K562 (cell line): ENCODE results near the gene CCDC9. TPM values are rescaled to one million over a fixed set of nuclear protein-coding genes. Genes with fewer than 3 reads are reported as not detected.

ENCODE experiments used
- DNMT1 ChIP-seq: fragments of 450-650 bp; IDR thresholded peaks from 2 replicates; pipeline ENCODE4 v1.6.1; 2016; ENCODE audit warnings: antibody characterized with exemption, mild to moderate bottlenecking
- KDM4B ChIP-seq, 2 experiments: fragments of 450-650 bp in 1 of 2; sonication (generic) in 1 of 2; IDR thresholded peaks; 2 replicates each; pipeline ENCODE4 v1.6.1; 2016 to 2017; ENCODE audit warnings: borderline replicate concordance in 2 of 2, antibody characterized with exemption in 1 of 2, low read depth in 1 of 2, mild to moderate bottlenecking in 1 of 2
- POLR2AphosphoS5 ChIP-seq: IDR thresholded peaks from 2 replicates; pipeline ENCODE4 v1.6.1; 2011; ENCODE audit warnings: mild to moderate bottlenecking, low read depth, low read length, moderate library complexity; ENCODE audit not compliant: control insufficient read depth, insufficient read depth
- STAT5B ChIP-seq: fragments of 250-450 bp; sonication (Bioruptor Pico); IDR thresholded peaks from 2 replicates; pipeline ENCODE4 v1.8.0; 2021; ENCODE audit warnings: mild to moderate bottlenecking, inconsistent platforms
- ZNF263 ChIP-seq: sonication (generic); formaldehyde crosslinking; IDR thresholded peaks from 2 replicates; pipeline ENCODE4 v1.8.0; 2022; ENCODE audit warnings: mild to moderate bottlenecking, missing genetic modification reagents, borderline replicate concordance
- ZNF589 ChIP-seq: fragments of 200-800 bp; sonication (Bioruptor generic); IDR thresholded peaks from 2 replicates; pipeline ENCODE4 v1.6.1; 2016; ENCODE audit warnings: low read depth, missing genetic modification characterization, missing compliant biosample characterization
- polyA plus RNA-seq, 8 experiments: library from polyadenylated mRNA; depleted of rRNA in 4 of 8; stranded (reverse) in 5 of 8; unstranded in 3 of 8; fragments of >200 nt; fragmentation: Nextera tagmentation in 2 of 8; fragmentation: Illumina TruSeq in 1 of 8; extraction: Ambion mirVana in 2 of 8; extraction: Trizol in 1 of 8; gene quantifications; 2 replicates each; pipeline versions ENCODE4 v1.2.1 to v1.2.3, GENCODE V29; 2011 to 2014; ENCODE audit warnings: inconsistent platforms in 1 of 8, missing spikeins in 1 of 8
- total RNA-seq, 7 experiments: library from RNA; depleted of rRNA in 6 of 7; stranded (reverse); fragments of >200 nt in 6 of 7; fragmentation: Illumina TruSeq in 2 of 7; extraction: Trizol in 2 of 7; gene quantifications; 2 replicates each; pipeline versions ENCODE4 v1.2.1 to v1.2.3, GENCODE V29; 2011 to 2021; ENCODE audit warnings: low replicate concordance in 1 of 7
- TF ChIP-seq, protein P1 (sequence below): sonication (generic); formaldehyde crosslinking; IDR thresholded peaks from 2 replicates; pipeline ENCODE4 v1.8.0; 2022; ENCODE audit warnings: mild to moderate bottlenecking, missing genetic modification reagents
- TF ChIP-seq, protein P2 (sequence below), 2 experiments: fragments of 450-650 bp in 1 of 2; sonication (generic) in 1 of 2; formaldehyde crosslinking; conservative IDR thresholded peaks; 2 replicates each; pipeline versions ENCODE4 v1.4.0 to v1.8.1; 2020 to 2022; ENCODE audit warnings: mild to moderate bottlenecking in 1 of 2, missing genetic modification reagents in 1 of 2
- TF ChIP-seq, protein P3 (sequence below): fragments of 450-650 bp; IDR thresholded peaks from 2 replicates; pipeline ENCODE4 v1.6.1; 2014; ENCODE audit warnings: low read depth, mild to moderate bottlenecking, moderate library complexity, borderline replicate concordance
- TF ChIP-seq, protein P4 (sequence below): sonication (generic); formaldehyde crosslinking; IDR thresholded peaks from 2 replicates; pipeline ENCODE4 v1.8.0; 2022; ENCODE audit warnings: mild to moderate bottlenecking, missing genetic modification reagents
- TF ChIP-seq, protein P5 (sequence below): sonication (generic); formaldehyde crosslinking; IDR thresholded peaks from 2 replicates; pipeline ENCODE4 v1.9.0; 2022; ENCODE audit warnings: mild to moderate bottlenecking, missing genetic modification reagents
- TF ChIP-seq, protein P6 (sequence below), 2 experiments: fragments of 450-650 bp in 1 of 2; sonication (generic) in 1 of 2; formaldehyde crosslinking in 1 of 2; IDR thresholded peaks in 1 of 2; conservative IDR thresholded peaks in 1 of 2; 2 replicates each; pipeline versions ENCODE4 v1.6.1 to v1.8.1; 2016 to 2023; ENCODE audit warnings: mild to moderate bottlenecking in 2 of 2, moderate library complexity in 2 of 2, inconsistent platforms in 1 of 2, missing genetic modification reagents in 1 of 2
- TF ChIP-seq, protein P7 (sequence below): sonication (generic); formaldehyde crosslinking; IDR thresholded peaks from 2 replicates; pipeline ENCODE4 v1.8.0; 2022; ENCODE audit warnings: missing genetic modification reagents, mild to moderate bottlenecking, borderline replicate concordance

CCDC9 gene
- total and polyA plus RNA-seq, 9 of the 15 experiments (the other 6 are each of a cell fraction or from before 2014, with no cell fraction given): 0.23 to 38.6 (median 8.4) TPM

DNA sequence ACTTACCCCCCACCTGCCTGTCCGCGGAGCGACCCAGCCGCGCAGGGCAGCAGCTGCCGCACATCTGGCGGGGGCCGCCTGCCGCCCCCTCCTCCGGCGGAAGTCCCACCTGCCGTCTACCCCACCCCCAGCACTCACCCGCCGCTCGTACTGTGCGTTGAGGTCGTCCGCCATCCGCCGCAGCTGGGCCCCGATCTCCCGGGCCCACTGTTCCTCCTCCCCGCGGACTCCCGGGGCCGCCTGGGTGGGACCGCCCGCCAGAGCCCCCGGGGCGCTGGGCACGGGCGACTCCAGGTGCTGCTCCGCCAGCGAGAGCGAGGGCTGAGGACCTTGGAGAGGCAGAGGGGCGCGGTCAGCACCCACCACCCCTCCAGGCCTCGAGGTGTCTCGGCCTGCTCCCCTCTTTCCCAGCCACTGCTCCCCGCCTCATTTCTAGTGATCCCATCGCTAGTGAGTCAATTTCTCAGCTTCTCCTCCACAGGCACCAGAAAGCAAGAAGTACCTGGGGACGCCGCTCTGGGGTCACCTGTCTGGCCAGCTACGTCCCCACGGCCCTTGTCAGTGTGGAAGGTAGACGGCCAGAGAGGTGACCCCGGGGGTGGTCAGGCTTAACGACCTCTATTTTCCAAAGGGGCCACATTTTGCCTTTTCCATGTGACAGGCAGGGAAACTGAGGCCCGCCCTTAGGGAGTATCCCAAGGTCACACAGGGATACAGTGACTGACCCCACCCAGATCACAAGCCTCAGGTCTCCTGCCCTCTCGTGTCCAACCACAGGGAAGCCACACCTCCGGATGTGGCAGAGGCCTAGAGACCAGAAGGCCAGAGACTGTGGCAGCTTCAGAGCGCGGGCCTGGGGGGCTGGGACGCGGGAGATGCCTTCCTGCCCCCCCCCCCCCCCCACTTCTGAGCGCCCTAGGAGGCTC is 29.6 kb upstream of the CCDC9 start (continued):
- peak; percentile 62 for TF ChIP-seq ZNF589 (CRISPR knock-in tag)
- TF ChIP-seq, protein P1, sequence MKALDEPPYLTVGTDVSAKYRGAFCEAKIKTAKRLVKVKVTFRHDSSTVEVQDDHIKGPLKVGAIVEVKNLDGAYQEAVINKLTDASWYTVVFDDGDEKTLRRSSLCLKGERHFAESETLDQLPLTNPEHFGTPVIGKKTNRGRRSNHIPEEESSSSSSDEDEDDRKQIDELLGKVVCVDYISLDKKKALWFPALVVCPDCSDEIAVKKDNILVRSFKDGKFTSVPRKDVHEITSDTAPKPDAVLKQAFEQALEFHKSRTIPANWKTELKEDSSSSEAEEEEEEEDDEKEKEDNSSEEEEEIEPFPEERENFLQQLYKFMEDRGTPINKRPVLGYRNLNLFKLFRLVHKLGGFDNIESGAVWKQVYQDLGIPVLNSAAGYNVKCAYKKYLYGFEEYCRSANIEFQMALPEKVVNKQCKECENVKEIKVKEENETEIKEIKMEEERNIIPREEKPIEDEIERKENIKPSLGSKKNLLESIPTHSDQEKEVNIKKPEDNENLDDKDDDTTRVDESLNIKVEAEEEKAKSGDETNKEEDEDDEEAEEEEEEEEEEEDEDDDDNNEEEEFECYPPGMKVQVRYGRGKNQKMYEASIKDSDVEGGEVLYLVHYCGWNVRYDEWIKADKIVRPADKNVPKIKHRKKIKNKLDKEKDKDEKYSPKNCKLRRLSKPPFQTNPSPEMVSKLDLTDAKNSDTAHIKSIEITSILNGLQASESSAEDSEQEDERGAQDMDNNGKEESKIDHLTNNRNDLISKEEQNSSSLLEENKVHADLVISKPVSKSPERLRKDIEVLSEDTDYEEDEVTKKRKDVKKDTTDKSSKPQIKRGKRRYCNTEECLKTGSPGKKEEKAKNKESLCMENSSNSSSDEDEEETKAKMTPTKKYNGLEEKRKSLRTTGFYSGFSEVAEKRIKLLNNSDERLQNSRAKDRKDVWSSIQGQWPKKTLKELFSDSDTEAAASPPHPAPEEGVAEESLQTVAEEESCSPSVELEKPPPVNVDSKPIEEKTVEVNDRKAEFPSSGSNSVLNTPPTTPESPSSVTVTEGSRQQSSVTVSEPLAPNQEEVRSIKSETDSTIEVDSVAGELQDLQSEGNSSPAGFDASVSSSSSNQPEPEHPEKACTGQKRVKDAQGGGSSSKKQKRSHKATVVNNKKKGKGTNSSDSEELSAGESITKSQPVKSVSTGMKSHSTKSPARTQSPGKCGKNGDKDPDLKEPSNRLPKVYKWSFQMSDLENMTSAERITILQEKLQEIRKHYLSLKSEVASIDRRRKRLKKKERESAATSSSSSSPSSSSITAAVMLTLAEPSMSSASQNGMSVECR (CRISPR knock-in tag): peak; percentile 64
- TF ChIP-seq POLR2AphosphoS5: peak; percentile 77
- TF ChIP-seq, protein P2, sequence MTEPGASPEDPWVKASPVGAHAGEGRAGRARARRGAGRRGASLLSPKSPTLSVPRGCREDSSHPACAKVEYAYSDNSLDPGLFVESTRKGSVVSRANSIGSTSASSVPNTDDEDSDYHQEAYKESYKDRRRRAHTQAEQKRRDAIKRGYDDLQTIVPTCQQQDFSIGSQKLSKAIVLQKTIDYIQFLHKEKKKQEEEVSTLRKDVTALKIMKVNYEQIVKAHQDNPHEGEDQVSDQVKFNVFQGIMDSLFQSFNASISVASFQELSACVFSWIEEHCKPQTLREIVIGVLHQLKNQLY (CRISPR knock-in tag; conservative IDR thresholded peaks at IDR 0.05): no peak
- TF ChIP-seq, protein P3, sequence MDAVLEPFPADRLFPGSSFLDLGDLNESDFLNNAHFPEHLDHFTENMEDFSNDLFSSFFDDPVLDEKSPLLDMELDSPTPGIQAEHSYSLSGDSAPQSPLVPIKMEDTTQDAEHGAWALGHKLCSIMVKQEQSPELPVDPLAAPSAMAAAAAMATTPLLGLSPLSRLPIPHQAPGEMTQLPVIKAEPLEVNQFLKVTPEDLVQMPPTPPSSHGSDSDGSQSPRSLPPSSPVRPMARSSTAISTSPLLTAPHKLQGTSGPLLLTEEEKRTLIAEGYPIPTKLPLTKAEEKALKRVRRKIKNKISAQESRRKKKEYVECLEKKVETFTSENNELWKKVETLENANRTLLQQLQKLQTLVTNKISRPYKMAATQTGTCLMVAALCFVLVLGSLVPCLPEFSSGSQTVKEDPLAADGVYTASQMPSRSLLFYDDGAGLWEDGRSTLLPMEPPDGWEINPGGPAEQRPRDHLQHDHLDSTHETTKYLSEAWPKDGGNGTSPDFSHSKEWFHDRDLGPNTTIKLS: no peak
- TF ChIP-seq, protein P4, sequence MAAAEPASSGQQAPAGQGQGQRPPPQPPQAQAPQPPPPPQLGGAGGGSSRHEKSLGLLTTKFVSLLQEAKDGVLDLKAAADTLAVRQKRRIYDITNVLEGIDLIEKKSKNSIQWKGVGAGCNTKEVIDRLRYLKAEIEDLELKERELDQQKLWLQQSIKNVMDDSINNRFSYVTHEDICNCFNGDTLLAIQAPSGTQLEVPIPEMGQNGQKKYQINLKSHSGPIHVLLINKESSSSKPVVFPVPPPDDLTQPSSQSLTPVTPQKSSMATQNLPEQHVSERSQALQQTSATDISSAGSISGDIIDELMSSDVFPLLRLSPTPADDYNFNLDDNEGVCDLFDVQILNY (CRISPR knock-in tag): 0 out of 2 replicates have a peak, but pooled peaks have one; percentile 20
- no peak for TF ChIP-seq ZNF263
- TF ChIP-seq, protein P5, sequence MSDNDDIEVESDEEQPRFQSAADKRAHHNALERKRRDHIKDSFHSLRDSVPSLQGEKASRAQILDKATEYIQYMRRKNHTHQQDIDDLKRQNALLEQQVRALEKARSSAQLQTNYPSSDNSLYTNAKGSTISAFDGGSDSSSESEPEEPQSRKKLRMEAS: peak; percentile 67; the same call in 1 of the 2 replicates
- TF ChIP-seq, protein P6, sequence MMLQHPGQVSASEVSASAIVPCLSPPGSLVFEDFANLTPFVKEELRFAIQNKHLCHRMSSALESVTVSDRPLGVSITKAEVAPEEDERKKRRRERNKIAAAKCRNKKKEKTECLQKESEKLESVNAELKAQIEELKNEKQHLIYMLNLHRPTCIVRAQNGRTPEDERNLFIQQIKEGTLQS (IDR thresholded peaks at IDR 0.05): no peak
- TF ChIP-seq, protein P6 (CRISPR knock-in tag; conservative IDR thresholded peaks at IDR 0.05): 0 out of 2 replicates have a peak, but pooled peaks have one; percentile 60
- TF ChIP-seq KDM4B (IDR thresholded peaks at IDR 0.05; ENCODE audit: borderline replicate concordance in 2 of 2, low read depth in 1 of 2): peak in 1 of 2 experiments; percentile 76; a peak in 2 of 4 replicates
- TF ChIP-seq, protein P7, sequence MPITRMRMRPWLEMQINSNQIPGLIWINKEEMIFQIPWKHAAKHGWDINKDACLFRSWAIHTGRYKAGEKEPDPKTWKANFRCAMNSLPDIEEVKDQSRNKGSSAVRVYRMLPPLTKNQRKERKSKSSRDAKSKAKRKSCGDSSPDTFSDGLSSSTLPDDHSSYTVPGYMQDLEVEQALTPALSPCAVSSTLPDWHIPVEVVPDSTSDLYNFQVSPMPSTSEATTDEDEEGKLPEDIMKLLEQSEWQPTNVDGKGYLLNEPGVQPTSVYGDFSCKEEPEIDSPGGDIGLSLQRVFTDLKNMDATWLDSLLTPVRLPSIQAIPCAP (CRISPR knock-in tag): no peak; the same call in 1 of the 2 replicates
- no peak for TF ChIP-seq DNMT1
- TF ChIP-seq STAT5B (CRISPR knock-in tag): no peak
